ENCODE results near the gene LTBP3.
"Not testable (repeated sequence)": the region's sequence is repeated elsewhere in the genome, so short reads cannot be mapped to it uniquely, and the experiment has no call there.

Gene LTBP3

DNA sequence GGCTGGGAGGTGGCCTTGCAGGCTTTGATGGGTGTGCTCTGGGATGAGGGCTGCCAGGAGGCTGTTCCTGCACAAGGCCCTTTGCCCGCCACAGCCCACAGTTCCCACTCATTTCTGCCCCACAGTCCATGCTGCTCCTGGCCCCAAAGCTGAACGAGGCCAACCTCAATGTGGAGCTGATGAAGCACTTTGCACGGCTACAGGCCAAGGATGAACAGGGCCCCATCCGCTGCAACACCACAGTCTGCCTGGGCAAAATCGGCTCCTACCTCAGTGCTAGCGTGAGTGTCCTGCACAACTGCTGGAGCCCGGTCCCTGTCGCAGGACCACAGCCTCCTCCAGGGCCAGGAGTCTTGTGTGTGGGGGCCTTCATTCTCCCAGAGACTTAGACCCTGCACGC, 23.1 kb downstream of the LTBP3 start:
- no peak for DNase-seq

DNA sequence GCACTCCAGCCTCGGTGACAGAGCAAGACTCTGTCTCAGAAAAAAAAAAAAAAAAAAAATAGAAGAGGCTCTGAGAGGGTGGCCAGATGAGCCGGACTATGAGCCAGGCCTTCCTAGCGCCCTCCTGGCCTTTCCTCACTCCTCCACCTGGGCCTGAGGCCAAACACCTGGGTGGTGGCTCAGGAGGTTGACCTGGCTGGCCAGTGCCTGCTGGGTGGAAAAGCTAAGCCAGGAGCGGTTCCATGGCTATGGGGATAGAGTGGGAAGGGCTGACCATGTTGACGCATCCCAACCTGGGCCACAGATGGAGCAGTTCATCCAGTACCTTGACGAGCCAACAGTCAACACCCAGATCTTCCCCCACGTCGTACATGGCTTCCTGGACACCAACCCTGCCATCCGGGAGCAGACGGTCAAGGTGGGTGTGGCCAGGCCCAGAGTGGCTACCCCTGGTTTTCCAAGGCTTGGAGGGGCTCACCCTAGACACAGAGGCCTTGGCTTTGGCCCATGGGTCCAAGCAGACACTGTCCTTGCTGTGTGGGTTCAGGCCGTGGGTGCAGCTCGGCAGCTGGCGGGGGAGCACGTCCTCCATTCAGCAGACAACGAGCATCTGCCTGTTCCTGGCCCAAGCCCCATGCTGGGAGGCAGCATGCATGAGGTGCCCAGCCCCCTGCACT, 25.6 kb downstream of the LTBP3 start:
- no peak for DNase-seq

DNA sequence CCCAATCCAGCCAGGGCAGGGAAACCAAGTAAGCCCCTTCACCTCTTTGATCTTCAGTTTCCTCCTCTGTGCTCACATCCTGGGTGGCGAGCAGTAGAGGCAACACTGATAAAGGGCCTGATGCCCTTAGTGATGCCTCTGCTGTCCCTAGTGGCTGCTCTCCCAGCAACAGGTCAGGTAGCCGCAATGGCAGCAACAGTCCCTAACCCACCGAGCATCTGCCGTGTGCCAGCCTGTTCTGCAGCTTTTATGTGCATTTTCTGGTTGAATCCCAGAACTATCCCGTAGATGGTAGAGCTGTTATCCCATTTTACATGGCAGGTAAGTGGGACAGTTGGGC, 28.0 kb downstream of the LTBP3 start:
- DNase-seq = no peak

DNA sequence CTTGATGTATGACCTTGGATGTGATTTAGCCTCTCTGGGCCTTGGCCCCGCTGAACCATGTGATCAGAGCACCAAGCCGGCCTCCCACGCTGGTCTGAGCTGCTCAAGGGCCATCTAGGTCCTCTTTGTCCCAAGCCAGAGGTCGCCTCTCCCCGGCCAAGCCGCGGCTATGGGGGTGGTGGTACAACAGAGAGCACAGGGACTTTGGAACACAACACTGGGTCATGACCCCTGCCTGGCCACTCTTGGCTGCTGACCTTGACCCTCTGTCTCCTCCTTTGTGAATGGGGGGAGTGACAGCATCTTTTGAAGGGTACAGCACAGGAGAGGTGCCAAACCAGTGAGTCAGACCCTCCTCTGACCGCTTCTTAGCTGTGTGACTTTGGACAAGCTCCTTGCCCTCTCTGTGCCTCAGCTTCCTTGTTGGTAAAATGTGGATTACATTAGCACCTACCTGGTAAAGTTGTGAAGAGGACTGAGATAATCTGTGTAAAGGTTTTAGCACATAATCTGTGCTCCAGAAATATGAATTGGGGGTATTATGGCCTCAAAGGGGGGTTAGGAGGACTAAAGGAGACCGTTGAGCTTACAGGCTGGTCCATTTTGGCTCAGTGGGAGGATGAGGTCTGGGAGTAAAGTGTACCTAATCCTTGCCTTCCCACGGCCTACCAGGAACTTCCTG, 28.5 kb downstream of the LTBP3 start:
- DNase-seq = no peak

DNA sequence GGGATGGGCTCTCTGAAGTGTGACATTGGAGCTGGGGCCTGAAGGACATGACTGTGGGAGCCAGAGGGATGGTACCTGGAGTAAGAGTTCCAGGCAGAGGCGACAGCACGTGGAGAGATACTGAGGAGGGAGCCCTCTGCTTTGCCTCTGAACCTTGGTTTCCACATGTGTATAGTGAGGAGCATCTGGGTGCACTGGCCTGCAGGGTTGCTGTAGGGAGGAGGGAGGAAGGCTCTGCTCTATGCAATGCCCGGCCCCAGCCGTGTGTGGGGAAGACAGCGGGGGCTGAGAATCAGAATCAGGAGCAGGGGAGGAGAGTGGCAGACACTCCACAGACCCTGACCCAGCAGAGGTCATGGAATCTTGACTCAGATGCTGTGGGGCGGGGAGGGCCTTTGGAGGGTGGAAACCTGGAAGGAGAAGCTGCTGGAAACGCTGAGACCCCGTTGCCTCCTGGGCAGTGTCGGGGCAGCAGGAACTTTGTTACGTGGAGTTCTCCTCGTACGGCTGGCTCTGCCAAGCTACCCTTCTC, 29.3 kb downstream of the LTBP3 start:
- DNase-seq = no peak

DNA sequence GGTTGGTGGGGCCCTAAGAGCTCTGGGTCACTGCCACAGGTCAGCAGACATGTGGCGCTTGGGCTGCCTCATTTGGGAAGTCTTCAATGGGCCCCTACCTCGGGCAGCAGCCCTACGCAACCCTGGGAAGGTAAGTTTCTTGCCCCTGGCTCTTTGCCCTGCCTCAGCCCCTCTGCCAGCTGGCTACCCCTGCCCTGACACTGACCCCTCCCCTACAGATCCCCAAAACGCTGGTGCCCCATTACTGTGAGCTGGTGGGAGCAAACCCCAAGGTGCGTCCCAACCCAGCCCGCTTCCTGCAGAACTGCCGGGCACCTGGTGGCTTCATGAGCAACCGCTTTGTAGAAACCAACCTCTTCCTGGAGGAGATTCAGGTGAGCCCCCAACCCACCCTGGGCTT, 31.4 kb downstream of the LTBP3 start:
- no peak for DNase-seq

DNA sequence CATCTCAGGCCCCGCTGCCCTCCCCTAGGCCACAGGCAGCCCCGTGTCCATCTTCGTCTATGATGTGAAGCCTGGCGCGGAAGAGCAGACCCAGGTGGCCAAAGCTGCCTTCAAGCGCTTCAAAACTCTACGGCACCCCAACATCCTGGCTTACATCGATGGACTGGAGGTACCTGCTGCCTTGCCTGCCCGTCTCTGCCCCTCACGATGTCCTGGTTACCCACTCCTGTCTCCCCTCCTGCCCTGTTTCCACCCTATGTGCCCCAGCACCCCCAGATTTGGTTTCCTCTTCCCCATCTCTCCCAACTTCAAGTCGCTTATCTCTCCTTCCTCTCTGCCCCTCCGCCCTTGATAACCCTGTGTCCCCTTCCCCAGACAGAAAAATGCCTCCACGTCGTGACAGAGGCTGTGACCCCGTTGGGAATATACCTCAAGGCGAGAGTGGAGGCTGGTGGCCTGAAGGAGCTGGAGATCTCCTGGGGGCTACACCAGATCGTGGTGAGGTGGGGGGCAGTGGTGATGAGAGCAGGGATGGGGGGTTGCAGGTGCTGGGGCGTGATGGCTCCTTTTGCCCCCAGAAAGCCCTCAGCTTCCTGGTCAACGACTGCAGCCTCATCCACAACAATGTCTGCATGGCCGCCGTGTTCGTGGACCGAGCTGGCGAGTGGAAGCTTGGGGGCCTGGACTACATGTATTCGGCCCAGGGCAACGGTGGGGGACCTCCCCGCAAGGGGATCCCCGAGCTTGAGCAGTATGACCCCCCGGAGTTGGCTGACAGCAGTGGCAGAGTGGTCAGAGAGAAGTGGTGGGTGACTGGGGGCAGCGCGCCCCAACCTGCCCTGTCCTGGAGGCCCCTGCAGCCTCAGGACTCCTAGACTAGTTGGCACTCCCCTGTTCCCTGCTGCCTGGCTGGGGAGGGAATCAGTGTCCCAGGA, 32.3 kb downstream of the LTBP3 start:
- no peak for DNase-seq

DNA sequence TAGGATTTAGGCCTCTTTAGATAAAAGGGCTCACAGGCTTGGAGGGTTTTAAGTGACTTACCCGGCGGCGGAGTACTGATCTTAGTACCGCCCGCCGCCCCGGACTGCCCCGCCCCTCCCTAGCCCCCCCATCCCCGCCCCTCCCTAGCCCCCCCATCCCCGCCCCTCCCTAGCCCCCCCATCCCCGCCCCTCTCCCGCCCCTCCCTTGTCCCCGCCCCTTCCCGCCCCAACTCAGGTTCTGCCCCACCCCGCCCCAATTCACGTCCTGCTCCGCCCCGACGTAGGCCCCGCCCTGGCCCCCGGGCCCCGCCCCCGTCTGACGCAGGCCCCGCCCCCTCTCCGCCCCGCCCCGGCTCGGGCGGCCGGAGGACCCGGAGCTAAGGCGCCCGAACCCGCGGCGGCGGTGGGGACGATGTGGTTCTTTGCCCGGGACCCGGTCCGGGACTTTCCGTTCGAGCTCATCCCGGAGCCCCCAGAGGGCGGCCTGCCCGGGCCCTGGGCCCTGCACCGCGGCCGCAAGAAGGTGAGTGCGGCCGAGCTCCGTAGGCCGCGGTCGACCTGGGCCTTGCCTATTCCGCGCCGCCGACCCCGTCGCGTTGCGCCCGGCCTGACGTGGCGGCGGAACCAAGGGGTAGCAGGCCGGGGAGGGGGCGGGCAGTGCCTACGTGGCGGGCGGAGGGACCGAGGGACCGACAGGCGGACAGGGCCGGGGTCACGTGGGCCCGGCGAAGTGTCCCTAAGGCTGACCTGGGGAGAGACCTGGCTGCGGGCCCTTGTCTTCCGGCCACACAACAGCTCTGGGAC, 33.2 kb downstream of the LTBP3 start, which contains the start of gene SCYL1:
Gene SCYL1 (plus strand): TSS at position 343 of the 805 bp plus-strand sequence. CDS start 71 bp downstream, at position 414.
- peak; percentile 72 to 80 (median 74) for DNase-seq

DNA sequence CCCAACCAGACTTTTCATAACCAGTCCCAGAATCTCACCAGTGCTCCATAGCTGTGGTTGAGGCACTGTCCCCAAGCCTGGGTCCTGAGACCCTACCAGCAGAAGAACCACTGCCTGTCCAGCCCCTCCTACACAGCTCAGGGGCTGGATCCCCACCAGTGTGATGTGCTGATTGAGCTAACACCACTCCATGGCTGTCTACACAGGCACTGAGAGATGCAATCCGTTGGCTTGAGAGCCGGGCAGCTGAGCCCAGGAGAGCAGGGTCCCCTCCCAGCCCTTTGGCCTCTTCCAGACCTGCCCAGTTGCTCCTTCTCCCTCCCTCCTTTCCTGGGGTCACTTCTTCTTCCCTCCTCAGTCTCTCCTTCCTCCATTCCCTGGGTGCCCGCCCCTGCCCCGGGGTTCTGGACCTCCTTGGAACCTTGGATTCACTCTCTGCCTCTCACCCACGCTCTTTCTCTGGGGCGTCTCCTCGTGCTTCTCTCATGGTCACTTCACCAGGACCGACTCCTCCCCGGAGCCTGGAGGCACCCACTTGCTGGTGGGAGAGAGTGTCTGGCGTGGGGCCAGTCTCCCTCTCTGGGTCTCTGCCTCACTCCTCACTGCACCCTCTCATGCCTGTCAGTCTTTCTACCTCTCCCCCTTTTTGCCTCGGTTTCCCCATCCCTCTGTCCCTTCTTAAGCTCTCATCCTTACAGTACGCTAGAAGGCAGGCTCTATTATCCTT, 34.0 kb downstream of the LTBP3 start:
- DNase-seq = no peak

DNA sequence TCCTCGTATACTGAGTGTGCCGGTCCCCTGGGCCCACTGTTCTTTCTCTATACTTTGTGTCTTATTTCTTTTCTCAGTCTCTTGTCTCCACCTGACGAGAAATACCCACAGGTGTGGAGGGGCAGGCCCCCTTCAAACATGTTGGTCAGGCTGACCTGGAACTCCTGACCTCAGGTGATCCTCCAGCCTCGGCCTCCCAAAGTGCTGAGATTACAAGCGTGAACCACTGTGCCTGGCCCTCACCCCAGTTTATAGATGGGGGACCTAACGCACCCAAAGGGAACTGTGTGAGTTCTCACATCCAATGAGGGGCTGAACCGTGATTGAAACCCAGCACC, 34.6 kb downstream of the LTBP3 start:
- not testable (repeated sequence) for DNase-seq

DNA sequence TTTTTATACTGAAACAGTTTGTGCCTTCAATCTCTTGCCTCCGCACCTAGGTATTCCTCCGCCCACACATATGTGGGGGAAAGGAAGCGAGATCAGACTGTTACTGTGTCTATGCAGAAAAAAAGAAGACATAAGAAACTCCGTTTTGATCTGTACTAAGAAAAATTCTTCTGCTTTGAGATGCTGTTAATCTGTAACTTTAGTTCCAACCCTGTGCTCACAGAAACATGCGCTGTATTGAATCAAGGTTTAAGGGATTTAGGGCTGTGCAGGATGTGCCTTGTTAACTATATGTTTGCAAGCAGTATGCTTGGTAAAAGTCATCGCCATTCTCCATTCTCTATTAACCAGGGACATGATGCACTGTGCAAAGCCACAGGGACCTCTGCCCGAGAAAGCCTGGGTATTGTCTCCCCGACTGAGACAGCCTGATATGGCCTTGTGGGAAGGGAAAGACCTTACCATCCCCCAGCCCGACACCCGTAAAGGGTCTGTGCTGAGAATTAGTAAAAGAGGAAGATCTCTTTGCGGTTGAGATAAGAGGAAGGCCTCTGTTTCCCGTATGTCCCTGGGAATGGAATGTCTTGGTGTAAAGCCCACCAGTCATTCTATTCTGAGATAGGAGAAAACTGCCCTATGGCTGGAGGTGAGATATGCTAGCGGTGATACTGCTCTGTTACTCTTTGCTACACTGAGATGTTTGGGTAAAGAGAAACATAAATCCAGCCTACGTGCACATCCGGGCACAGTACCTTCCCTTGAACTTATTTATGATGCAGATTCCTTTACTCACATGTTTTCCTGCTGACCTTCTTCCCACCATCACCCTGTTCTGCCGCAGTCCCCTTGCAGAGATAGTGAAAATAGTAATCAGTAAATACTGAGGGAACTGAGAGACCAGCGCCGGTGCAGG, 35.2 kb downstream of the LTBP3 start:
- not testable (repeated sequence) for DNase-seq

DNA sequence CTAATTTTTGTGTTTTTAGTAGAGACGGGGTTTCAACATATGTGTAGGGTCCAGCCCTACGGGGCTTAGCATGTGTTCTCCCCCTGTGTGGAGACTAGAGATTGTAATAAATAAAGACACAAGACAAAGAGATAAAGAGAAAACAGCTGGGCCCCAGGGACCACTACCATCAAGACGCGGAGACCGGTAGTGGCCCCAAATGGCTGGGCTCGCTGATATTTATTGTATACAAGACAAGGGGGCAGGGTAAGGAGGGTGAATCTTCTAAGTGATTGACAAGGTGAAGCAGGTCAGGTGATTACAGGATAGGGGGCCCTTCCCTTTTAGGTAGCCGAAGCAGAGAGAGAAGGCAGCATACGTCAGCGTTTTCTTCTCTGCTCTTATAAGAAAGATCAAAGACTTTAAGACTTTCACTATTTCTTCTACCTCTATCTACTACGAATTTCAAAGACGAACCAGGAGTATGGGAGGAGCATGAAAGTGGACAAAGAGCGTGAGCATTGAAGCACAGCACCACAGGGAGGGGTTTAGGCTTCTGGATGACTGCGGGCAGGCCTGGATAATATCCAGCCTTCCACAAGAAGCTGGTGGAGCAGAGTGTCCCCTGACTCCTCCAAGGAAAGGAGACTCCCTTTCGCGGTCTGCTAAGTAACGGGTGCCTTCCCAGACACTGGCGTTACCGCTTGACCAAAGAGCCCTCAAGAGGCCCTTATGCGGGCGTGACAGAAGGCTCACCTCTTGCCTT, 36.2 kb downstream of the LTBP3 start:
- not testable (repeated sequence) for DNase-seq

DNA sequence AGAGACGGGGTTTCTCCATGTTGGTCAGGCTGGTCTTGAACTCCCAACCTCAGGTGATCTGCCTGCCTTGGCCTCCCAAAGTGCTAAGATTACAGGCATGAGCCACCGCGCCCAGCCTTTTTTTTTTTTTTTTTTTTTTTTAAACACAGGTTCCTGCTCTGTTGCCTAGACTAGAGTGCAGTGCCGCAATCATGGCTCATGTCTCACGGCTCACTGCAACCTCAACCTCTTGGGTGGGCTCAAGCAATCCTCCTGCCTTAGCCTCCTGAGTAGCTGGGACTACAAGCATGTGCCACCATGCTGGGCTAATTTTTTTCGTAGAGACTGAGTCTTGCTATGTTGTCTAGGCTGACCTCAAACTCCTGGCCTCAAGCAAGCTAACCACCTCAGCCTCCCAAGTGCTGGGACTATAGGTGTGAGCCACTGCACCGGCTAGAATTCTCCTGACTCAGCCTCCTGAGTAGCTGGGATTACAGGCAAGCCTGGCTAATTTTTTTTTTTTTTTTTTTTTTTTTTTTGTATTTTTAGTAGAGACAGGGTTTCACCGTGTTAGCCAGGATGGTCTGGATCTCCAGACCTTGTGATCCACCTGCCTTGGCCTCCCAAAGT, 39.1 kb downstream of the LTBP3 start:
- not testable (repeated sequence) for DNase-seq

DNA sequence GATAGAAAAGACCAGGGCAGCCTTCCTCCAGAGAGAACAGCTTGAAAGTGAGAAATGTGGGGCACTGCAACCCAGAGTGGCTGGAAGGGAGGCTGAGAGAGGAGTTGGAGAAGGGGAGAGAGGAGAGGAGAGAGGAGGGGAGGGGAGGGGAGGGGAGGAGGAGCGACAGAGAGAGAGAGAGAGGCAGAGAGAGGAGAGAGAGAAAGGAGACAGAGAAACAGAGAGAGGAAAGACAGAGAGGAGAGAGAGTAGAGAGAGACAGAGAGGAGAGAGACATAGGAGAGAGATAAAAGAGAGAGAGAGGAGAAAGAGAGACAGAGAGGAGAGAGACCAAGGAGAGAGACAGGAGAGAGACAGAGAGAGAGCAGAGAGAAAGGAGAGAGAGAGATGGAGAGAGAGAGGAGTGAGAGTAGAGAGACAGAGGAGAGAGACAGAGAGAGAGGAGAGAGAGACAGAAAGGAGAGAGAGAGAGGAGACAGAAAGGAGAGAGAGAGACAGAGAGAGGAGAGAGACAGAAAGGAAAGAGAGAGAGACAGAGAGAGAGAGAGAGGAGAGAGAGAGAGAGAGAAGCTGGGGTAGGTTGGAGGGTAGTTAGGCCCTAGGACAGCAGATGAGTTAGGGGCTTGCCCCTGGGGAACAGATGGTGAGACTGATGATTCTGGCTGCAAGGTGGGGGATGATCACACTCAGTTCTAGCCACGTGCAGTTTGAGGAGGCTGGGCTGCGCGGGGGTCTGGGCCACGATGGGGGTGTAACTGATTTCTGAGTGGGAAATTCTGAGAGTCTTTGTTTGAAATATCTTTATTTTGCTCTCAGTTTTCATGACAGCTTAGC, 41.8 kb downstream of the LTBP3 start:
- no peak for DNase-seq

DNA sequence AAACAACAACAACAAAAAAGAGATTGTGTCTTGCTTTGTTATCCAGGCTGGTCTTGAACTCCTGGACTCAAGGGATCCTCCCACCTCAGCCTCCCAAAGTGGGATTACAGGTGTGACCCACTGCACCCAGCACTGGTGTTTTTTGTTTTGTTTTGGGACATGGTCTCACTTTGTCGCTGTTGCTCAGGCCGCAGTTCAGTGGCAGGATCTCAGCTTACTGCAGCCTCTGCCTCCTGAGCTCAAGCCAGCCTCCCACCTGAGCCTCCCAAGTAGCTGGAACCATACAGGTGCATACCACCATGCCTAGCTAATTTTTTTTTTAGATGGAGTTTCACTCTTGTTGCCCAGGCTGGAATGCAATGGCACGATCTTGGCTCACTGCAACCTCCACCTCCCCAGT, 45.8 kb downstream of the LTBP3 start:
- not testable (repeated sequence) for DNase-seq

DNA sequence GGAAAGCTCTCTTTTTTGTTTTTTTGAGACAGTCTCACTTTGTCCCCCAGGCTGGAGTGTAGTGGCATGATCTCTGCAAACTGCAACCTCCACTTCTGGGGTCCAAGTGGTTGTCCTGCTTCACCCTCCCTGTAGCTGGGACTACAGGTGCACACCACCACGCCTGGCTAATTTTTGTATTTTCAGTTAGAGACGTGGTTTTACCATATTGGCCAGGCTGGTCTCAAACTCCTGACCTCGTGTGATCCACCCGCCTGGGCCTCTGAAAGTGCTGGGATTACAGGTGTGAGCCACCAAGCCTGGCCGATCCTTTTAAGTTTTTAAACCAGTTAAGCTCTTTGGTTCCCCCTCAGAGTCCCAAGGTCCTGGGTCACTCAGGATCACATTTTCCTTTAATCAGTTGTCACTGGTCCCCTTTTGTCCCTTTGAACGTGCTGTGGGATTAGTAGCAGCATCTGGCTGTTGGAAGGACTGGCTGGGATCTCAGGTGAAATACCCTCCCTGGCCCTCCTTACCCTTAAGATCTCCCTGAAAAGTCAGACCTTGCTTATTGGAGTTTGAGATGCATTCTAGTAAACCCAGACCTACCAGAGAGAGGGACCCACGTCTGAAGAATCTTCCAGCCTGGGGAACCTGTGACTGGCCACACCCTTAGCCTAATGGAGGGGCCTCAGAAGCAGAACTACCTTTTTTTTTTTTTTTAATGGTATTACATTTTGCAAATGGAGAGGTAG, 51.2 kb downstream of the LTBP3 start:
- DNase-seq = no peak

DNA sequence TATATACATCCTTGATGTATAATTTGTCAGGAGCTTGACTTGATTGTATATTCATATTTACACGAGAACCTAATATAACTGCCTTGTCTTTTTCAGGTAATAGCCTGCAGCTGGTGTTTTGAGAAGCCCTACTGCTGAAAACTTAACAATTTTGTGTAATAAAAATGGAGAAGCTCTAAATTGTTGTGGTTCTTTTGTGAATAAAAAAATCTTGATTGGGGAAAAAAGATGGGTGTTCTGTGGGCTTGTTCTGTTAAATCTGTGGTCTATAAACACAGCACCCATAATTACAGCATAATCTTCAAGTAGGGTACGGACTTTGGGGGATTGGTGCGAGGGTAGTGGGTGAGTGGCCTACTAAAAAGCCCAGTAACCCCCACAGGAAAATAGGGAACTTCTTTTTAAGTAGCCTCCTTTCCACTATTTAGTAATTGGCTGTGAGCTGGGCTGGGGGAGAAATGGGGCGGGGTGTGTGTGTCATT, 51.8 kb downstream of the LTBP3 start:
- DNase-seq = no peak

Measured in activated CD4-positive, CD25-positive, alpha-beta regulatory T cell (primary cell).